ENCODE data around the gene INPP5B. TPM values are rescaled to one million over a fixed set of nuclear protein-coding genes. Genes with fewer than 3 reads are reported as not detected.
A peak's percentile ranks its signal among the peaks of the same experiment; 100 is the strongest.

INPP5B gene
- total RNA-seq, 2 donors from 2014 or later = 21.6 to 25.2 TPM

- DNase-seq = peak in 1 of 2 donors; percentile 27
- ATAC-seq = peak; percentile 61
- intact Hi-C loops (cut with DNase I, micrococcal nuclease) = no loop called here
Measured at GRCh38 chr1:37817481-37817880, 129.4 kb downstream of the INPP5B start.

- DNase-seq (no peak), ATAC-seq (no peak)
- intact Hi-C loops (cut with DNase I, micrococcal nuclease) = no loop called here
Measured at GRCh38 chr1:37814252-37814651, 132.6 kb downstream of the INPP5B start.

- DNase-seq (no peak), ATAC-seq (no peak)
Measured at GRCh38 chr1:37813529-37814145, 133.2 kb downstream of the INPP5B start.

GRCh38 chr1:37811027-37811655 is 135.7 kb downstream of the INPP5B start:
- intact Hi-C loops (cut with DNase I, micrococcal nuclease) = no loop called here
- ATAC-seq = peak; percentile 36

More at GRCh38 chr1:37813529-37814145, 133.2 kb downstream of the INPP5B start:
- intact Hi-C loops (cut with DNase I, micrococcal nuclease) = no loop called here

More at GRCh38 chr1:37811027-37811655, 135.7 kb downstream of the INPP5B start:
- peak; percentile 60 to 63 for DNase-seq

Other genes with a start within 250 kb of the INPP5B start
- gene EPHA10, start 181.9 kb downstream of the INPP5B start, total RNA-seq = 10 to 100 TPM; 49.2 to 62.5 TPM
- gene MANEAL, start 153.2 kb downstream of the INPP5B start, total RNA-seq = 1 to 10 TPM; 7.0 to 7.6 TPM
- gene C1orf122, start 139.3 kb downstream of the INPP5B start, total RNA-seq = 10 to 100 TPM; 36.7 to 43.7 TPM
- 10 to 100 TPM; 12.3 to 15.1 TPM for gene YRDC, start 138.8 kb downstream of the INPP5B start, total RNA-seq
- 10 to 100 TPM; 28.0 to 37.9 TPM for gene MTF1, start 87.5 kb downstream of the INPP5B start, total RNA-seq
- 10 to 100 TPM; 27.5 to 34.8 TPM for gene SF3A3, start 43.0 kb upstream of the INPP5B start, total RNA-seq
- gene FHL3, start 58.5 kb upstream of the INPP5B start, total RNA-seq = 1 to 10 TPM; 2.5 to 6.8 TPM
- 10 to 100 TPM; 16.4 to 17.3 TPM for gene UTP11, start 65.7 kb upstream of the INPP5B start, total RNA-seq
- gene POU3F1, start 99.7 kb upstream of the INPP5B start, total RNA-seq = not detected